ENCODE results near the gene TRAK2. TPM values are rescaled to one million over a fixed set of nuclear protein-coding genes. Genes with fewer than 3 reads are reported as not detected.
"Not testable (repeated sequence)": the region's sequence is repeated elsewhere in the genome, so short reads cannot be mapped to it uniquely, and the experiment has no call there.

Gene TRAK2
- total RNA-seq, 1 experiment from 2014 or later: 30.1 TPM

DNA sequence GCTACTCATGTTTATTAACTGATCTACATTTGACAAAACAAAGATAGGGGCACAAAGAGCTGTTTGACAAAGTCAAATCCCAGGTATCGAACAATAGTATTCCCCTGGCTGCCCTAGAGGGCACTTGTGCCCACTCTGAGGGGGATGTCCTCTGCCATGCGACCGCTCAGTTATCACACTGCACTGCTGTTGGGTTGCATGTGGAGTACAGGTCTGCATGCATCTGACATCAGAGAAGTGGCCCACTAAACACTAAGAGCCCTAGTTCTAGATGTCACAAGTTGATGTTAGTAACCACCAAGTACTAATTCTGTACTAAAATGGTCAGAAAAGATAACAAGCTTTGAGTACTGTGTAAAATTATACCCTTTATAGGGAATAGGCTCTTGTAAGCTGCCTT is 74.0 kb downstream of the TRAK2 start:
- Histone ChIP-seq H3K27ac (ENCODE audit: low read depth, low read length, poor library complexity, severe bottlenecking) (no peak overlapping the region), H3K36me3 (ENCODE audit: insufficient read depth, low read length, poor library complexity, severe bottlenecking) (peaks cover 24% of the 10 kb centered on the region), H3K27me3 (replicated peaks; ENCODE audit: insufficient read depth, low read depth, low read length, poor library complexity) (no peaks in the 10 kb centered on the region), H3K9me3 (ENCODE audit: low read depth, low read length, poor library complexity, severe bottlenecking) (no peaks in the 10 kb centered on the region), H3K4me1 (ENCODE audit: insufficient read depth, low read length, poor library complexity, severe bottlenecking) (no peaks in the 10 kb centered on the region), H3K4me3 (ENCODE audit: low read depth, low read length, poor library complexity, severe bottlenecking) (no peak overlapping the region)
- intact Hi-C loops (cut with micrococcal nuclease; ENCODE audit: unreplicated experiment): no loop called here
- POLR2A ChIA-PET (ENCODE audit: low non-redundant PET): no interaction called here
- CTCF ChIA-PET: no interaction called here
- no TSS peak for BruUV-seq (replicated peaks)
- no peak for DNase-seq (ENCODE audit: low spot score)
- no peak for TF ChIP-seq EZH2 (IDR thresholded peaks at IDR 0.05; ENCODE audit: borderline replicate concordance, low read depth, low read length, poor library complexity, severe bottlenecking)
- TF ChIP-seq, protein P1, sequence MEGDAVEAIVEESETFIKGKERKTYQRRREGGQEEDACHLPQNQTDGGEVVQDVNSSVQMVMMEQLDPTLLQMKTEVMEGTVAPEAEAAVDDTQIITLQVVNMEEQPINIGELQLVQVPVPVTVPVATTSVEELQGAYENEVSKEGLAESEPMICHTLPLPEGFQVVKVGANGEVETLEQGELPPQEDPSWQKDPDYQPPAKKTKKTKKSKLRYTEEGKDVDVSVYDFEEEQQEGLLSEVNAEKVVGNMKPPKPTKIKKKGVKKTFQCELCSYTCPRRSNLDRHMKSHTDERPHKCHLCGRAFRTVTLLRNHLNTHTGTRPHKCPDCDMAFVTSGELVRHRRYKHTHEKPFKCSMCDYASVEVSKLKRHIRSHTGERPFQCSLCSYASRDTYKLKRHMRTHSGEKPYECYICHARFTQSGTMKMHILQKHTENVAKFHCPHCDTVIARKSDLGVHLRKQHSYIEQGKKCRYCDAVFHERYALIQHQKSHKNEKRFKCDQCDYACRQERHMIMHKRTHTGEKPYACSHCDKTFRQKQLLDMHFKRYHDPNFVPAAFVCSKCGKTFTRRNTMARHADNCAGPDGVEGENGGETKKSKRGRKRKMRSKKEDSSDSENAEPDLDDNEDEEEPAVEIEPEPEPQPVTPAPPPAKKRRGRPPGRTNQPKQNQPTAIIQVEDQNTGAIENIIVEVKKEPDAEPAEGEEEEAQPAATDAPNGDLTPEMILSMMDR (conservative IDR thresholded peaks at IDR 0.05; ENCODE audit: low read depth, low read length): no peak

DNA sequence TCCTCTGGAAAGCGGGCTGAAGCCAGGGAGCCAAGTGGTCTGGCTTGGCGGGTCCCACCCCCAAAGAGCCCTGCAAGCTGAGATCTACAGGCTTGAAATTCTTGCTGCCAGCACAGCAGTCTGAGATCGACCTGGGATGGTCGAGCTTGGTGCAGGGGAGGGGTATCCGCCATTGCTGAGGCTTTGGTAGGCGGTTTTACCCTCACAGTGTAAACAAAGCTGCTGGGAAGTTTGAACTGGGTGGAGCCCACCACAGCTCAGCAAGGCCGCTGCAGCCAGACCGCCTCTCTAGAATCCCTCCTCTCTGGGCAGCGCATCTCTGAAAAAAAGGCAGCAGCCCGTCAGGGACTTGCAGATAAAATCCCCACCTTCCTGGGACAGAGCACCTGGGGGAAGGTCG is 81.5 kb downstream of the TRAK2 start:
- no peak for DNase-seq (ENCODE audit: low spot score)
- BruUV-seq (replicated peaks): no TSS peak
- ChIA-PET CTCF (no interaction called here), POLR2A (ENCODE audit: low non-redundant PET) (no interaction called here)
- Histone ChIP-seq H3K4me1 (ENCODE audit: insufficient read depth, low read length, poor library complexity, severe bottlenecking) (no peaks in the 10 kb centered on the region), H3K36me3 (ENCODE audit: insufficient read depth, low read length, poor library complexity, severe bottlenecking) (no peaks in the 10 kb centered on the region), H3K27me3 (replicated peaks; ENCODE audit: insufficient read depth, low read depth, low read length, poor library complexity) (no peaks in the 10 kb centered on the region), H3K27ac (ENCODE audit: low read depth, low read length, poor library complexity, severe bottlenecking) (no peak overlapping the region), H3K9me3 (ENCODE audit: low read depth, low read length, poor library complexity, severe bottlenecking) (peaks cover 4% of the 10 kb centered on the region), H3K4me3 (ENCODE audit: low read depth, low read length, poor library complexity, severe bottlenecking) (no peak overlapping the region)
- intact Hi-C loops (cut with micrococcal nuclease; ENCODE audit: unreplicated experiment): no loop called here
- TF ChIP-seq EZH2 (IDR thresholded peaks at IDR 0.05; ENCODE audit: borderline replicate concordance, low read depth, low read length, poor library complexity, severe bottlenecking): no peak
- TF ChIP-seq, protein P1 (conservative IDR thresholded peaks at IDR 0.05; ENCODE audit: low read depth, low read length): no peak

DNA sequence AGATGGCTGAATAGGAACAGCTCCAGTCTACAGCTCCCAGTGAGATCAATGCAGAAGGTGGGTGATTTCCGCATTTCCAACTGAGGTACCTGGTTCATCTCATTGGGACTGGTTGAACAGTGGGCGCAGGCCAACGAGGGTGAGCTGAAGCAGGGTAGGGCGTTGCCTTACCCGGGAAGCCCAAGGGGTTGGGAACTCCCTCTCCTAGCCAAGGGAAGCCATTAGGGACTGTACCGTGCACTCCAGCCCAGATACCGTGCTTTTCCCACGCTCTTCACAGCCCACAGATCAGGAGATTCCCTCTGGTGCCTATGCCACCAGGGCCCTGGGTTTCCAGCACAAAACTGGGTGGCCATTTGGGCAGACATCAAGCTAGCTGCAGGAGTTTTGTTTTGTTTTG is 81.9 kb downstream of the TRAK2 start:
- H3K4me1 ChIP-seq (ENCODE audit: insufficient read depth, low read length, poor library complexity, severe bottlenecking); BruUV-seq (replicated peaks); H3K27me3 ChIP-seq (replicated peaks; ENCODE audit: insufficient read depth, low read depth, low read length, poor library complexity); intact Hi-C loops (cut with micrococcal nuclease; ENCODE audit: unreplicated experiment); H3K4me3 ChIP-seq (ENCODE audit: low read depth, low read length, poor library complexity, severe bottlenecking); H3K27ac ChIP-seq (ENCODE audit: low read depth, low read length, poor library complexity, severe bottlenecking); H3K9me3 ChIP-seq (ENCODE audit: low read depth, low read length, poor library complexity, severe bottlenecking); DNase-seq (ENCODE audit: low spot score); H3K36me3 ChIP-seq (ENCODE audit: insufficient read depth, low read length, poor library complexity, severe bottlenecking); CTCF ChIA-PET; POLR2A ChIA-PET (ENCODE audit: low non-redundant PET): not testable (repeated sequence)

DNA sequence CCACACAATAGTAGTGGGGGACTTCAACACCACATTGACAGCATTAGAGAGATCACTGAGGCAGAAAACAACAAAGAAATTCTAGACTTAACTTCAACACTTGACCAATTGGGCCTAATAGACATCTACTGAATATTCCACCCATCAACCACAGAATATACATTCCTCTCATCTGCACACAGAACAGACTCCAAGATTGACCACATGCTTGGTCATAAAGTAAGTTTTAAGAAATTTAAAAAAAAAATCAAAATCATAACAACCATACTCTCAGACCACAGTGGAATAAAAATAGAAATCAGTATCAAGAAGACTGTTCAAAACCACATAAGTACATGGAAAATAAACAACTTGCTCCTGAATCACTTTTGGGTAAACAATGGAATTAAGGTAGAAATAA is 85.1 kb downstream of the TRAK2 start:
- H3K27me3 ChIP-seq (replicated peaks; ENCODE audit: insufficient read depth, low read depth, low read length, poor library complexity): no peaks in the 10 kb centered on the region
- intact Hi-C loops (cut with micrococcal nuclease; ENCODE audit: unreplicated experiment): no loop called here
- no peak overlapping the region for H3K27ac ChIP-seq (ENCODE audit: low read depth, low read length, poor library complexity, severe bottlenecking)
- H3K4me3 ChIP-seq (ENCODE audit: low read depth, low read length, poor library complexity, severe bottlenecking): no peak overlapping the region
- ChIA-PET CTCF (no interaction called here), POLR2A (ENCODE audit: low non-redundant PET) (no interaction called here)
- no peak for DNase-seq (ENCODE audit: low spot score)
- TF ChIP-seq EZH2 (IDR thresholded peaks at IDR 0.05; ENCODE audit: borderline replicate concordance, low read depth, low read length, poor library complexity, severe bottlenecking): no peak
- TF ChIP-seq, protein P1 (conservative IDR thresholded peaks at IDR 0.05; ENCODE audit: low read depth, low read length): no peak
- no peaks in the 10 kb centered on the region for H3K36me3 ChIP-seq (ENCODE audit: insufficient read depth, low read length, poor library complexity, severe bottlenecking)
- BruUV-seq (replicated peaks): no TSS peak
- peaks cover 4% of the 10 kb centered on the region for H3K9me3 ChIP-seq (ENCODE audit: low read depth, low read length, poor library complexity, severe bottlenecking)
- no peaks in the 10 kb centered on the region for H3K4me1 ChIP-seq (ENCODE audit: insufficient read depth, low read length, poor library complexity, severe bottlenecking)
